GM19324 (cell line): ENCODE data around the gene CDK15.
"Not testable (repeated sequence)": the region's sequence is repeated elsewhere in the genome, so short reads cannot be mapped to it uniquely, and the experiment has no call there.

ENCODE experiments used
- ATAC-seq: cut with Tn5 transposase; IDR thresholded peaks from one replicate; pipeline ENCODE4 v1.9.1; 2021; ENCODE audit warnings: mild to moderate bottlenecking, moderate library complexity; ENCODE audit not compliant: unreplicated experiment, low FRiP score

Gene CDK15

GRCh38 chr2:201824212-201824611, 17.9 kb downstream of the CDK15 start:
- no peak for ATAC-seq

- no peak for ATAC-seq
Measured at GRCh38 chr2:201827621-201828020, 21.3 kb downstream of the CDK15 start.

DNA sequence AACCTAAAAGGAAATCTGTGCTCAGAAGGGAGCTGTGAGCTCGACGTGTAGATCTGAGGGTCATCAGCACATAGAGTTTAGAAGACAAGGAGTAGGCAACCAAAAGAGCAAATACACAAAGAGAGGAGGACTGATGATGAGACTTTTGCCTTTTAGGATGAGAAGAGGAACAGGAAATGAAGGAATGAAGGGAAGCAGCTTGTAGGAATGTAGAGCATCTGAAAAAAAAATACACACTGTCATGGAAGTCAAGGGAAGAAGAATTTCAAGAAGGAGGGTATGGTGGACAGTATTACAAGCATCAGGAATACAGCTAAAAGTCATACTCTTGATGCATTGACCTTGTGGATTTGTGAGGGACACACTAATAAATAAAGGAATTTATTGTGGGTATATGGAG, 21.9 kb downstream of the CDK15 start:
- no peak for ATAC-seq

GRCh38 chr2:201830666-201831065, 24.3 kb downstream of the CDK15 start:
- ATAC-seq: no peak

GRCh38 chr2:201831469-201831868, 25.1 kb downstream of the CDK15 start:
- no peak for ATAC-seq

GRCh38 chr2:201833781-201834180, 27.4 kb downstream of the CDK15 start:
- no peak for ATAC-seq

DNA sequence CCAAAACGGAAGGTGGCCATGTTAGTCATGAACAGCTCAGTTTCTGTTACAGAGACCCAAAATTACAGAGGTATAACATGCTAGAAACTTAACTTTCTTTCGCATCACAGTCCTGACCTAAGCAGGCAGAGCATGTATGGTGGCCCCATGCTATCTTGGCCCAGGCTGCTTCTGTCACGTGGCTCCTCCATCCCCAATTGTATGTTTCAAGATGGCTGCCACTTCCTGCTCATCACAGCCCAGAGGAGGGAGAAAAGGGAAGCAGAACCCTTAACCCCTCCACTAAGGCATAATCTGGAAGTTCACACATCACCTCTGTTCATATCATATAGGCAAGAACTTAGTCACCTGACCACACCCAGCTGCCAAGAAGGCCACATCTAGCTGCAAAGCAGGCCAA, 28.7 kb downstream of the CDK15 start:
- ATAC-seq: no peak

- ATAC-seq: no peak
Measured at GRCh38 chr2:201837391-201837790, 31.1 kb downstream of the CDK15 start.

DNA sequence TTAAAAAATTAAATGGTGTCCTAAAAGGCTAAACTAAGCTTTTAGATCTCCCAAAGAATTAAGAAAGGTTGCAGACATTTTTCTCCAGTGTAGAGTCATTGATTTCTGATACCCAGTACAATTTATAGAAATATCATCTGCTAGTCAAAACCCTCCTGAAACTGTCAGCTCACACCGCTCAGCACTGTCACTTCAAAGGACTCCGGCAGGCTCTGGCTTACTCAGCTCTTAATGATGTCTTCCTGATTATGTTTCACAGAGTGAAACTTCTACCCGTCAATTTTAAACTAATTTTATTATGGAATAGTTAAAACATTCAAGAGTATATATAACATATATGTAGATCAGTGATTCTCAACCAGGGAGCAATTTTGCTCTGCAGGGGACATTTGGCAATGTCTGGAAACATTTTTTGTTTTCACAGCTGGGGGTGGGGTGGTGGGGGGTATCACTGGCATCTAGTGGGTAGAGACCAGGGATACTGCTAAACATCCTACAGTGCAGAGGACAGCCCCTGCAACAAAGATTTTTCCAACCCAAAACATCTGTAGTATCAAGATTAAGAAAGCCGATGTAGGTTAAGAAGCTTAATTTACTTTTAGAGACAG, 31.6 kb downstream of the CDK15 start:
- ATAC-seq: no peak

GRCh38 chr2:201839727-201840126, 33.4 kb downstream of the CDK15 start:
- no peak for ATAC-seq

DNA sequence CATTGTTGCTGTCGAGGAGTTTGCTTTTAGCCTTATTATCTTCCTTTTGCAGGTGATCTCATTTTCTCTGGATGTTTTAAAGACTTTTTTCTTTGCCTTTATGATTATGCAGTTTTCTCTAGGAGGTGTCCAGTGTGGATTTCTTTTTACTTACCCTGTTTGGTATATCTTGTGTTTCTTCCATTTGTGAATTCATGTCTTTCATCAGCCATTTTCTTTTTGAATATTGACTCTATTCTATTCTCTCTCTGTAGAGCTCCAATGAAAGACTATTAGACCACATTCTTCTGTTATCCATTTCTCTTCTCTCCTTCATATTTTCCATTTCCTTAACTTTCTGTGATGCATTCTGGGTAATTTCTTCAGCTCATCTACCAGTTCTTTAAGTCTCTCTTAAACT, 34.4 kb downstream of the CDK15 start:
- ATAC-seq: no peak

DNA sequence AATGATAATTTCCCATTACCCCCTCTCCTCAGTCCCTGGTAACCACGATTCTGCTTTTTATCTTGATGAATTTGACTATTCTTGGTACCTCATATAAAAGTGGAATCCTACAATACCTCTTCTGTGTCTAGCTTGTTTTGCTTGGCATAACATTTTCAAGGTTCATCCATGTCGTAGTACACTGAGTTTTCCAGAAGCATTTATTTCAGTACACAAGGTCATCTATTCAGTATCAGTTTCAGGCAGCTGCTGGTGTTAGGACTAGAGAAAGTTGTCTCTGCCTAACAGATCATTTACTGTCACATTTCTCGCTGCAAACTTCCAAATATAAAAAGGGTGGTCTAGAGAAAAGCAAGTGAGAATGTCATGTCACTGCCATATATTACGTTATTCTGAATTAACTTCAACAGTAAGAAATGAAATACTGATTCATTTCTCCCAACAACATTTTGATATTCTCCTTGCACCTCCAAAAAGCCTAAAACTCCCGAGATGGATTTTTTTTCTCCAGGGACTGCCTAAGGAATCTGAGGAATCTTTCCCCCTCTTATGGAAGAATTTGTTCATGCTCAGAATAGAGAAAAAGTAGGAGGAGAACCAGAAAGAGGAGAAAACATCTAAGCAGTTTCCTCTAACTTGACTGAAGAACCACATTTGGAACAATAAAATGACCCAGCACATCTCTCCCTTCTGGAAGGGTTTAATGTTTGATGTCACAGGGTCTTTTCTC, 36.0 kb downstream of the CDK15 start:
- ATAC-seq: no peak

GRCh38 chr2:201844922-201845321, 38.6 kb downstream of the CDK15 start:
- not testable (repeated sequence) for ATAC-seq

DNA sequence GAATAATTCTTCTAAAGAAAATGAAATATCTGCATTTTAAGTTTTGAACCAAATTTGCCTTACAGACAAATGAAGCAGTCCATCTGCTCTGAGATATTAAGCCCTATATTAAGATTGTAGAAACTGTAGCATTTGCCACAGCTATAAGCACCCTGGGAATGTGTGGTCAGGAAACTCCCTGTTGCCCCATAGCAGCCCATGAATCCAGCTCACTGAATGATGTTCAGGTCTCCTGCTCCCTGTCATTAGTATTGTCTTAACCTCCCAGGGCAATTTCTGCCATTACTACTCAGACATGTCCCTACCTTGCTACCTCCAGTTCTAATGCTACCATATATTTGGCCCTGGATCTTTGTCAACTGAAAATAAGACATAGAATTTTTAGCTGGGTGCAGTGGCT, 41.1 kb downstream of the CDK15 start:
- ATAC-seq: no peak

DNA sequence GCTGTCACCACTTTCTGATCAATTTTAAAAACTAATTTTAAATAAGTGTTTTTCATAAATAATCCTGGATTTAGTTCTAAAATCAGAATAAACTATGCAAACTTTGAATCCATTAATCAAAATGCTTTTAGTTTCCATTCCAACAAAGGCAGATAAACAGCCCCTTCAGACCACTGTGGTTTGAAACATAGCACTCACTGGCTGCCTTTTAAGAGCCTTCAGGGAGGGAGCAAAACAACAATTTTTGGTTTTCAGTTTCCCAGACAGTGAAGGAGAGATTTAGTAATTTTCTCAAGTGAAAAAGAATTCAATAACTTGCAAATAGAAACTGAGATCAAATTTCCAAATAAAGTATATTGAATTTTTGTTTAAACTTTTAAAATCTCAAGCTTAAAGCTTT, 46.1 kb downstream of the CDK15 start:
- no peak for ATAC-seq

DNA sequence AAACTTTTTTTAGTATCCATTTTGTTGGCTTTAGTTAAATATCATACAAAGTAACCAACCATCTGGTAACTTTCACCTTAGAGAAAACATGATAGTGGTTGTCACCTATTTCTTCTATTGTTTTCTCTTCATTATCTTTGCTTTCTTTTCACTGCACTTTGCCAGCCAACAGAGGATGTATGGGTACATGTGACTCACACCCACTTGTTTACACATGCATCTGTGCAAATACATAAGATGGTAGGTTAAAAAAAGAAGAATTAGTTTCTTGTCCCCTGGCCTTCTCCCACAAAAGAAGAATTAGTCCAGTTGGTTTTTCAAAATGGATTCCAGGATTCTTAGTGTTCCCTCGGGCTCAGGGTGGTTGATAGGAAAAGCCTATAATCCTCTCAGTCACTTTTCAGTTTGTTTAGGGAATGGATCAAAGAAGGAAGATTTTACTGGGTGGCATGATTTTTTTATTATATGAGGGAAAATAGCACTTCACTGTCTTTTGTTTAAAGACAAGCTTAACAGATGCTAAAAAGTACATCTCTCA, 46.6 kb downstream of the CDK15 start:
- no peak for ATAC-seq

DNA sequence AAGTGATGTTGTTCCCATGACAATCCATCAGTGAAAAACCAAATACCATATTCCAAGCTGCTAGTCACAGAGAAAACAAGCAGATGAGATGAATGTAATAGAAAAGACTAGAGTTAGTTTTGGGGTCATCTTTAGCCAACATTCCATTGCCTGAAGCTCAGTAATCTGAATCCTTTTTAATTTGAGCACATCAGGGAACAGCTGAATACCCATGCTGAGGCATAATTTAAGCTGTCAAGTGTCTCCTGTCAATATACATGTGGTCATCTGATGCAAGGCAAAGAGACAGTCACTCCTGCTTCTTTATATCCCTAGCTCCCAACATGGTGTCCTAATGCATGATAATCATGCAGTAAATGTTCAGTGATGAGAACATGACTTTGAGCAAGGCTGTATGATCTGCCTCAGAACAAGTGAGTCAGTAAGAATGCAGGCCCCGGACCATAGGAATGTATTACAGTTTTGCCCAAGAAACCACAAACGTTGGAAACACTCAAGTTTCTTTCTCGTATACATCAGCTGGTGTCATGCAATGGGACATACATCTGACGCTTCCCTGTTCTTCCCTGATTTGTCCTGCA, 48.0 kb downstream of the CDK15 start:
- ATAC-seq: no peak

DNA sequence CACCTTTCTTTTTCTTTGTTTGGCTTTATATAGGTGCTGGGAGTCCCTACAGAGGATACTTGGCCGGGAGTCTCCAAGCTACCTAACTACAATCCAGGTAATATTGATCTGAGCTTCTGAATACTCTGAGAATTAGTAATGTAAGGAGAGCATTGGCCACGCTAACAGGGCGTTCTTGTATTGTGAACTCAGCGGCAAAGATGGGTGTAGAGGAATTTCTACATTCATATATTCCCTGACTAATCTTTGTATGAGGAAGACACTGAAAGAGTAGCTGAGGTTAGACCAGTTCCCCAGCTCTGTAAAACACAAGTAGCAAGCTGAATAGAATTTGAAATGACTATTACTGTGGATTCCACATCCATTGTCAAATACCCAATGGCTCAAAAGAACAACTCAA, 48.5 kb downstream of the CDK15 start:
- no peak for ATAC-seq

- ATAC-seq: no peak
Measured at GRCh38 chr2:201855356-201855755, 49.0 kb downstream of the CDK15 start.

GRCh38 chr2:201857326-201857725, 51.0 kb downstream of the CDK15 start:
- no peak for ATAC-seq

GRCh38 chr2:201858281-201859184, 52.2 kb downstream of the CDK15 start:
- no peak for ATAC-seq
